Measurements from ENCODE around the gene ST3GAL2. TPM values are rescaled to one million over a fixed set of nuclear protein-coding genes. Genes with fewer than 3 reads are reported as not detected.

ST3GAL2 gene
- total RNA-seq, 1 donor from 2014 or later, result 67.6 TPM

- Mint-ChIP-seq H3K4me3 (ENCODE audit: unreplicated experiment) (no peak overlapping the region), H3K27ac (ENCODE audit: unreplicated experiment) (no peak overlapping the region), H3K36me3 (ENCODE audit: unreplicated experiment) (no peaks in the 10 kb centered on the region), H3K4me1 (ENCODE audit: unreplicated experiment) (peaks cover 21% of the 10 kb centered on the region), H3K27me3 (ENCODE audit: unreplicated experiment) (no peaks in the 10 kb centered on the region), H3K9me3 (ENCODE audit: unreplicated experiment) (no peaks in the 10 kb centered on the region)
- no peak for DNase-seq (ENCODE audit: extremely low spot score, unreplicated experiment)
- no peak for TF ChIP-seq CTCF (IDR thresholded peaks at IDR 0.05)
These were observed 34.0 kb upstream of the ST3GAL2 start for GRCh38 chr16:70472786-70473433.

DNA sequence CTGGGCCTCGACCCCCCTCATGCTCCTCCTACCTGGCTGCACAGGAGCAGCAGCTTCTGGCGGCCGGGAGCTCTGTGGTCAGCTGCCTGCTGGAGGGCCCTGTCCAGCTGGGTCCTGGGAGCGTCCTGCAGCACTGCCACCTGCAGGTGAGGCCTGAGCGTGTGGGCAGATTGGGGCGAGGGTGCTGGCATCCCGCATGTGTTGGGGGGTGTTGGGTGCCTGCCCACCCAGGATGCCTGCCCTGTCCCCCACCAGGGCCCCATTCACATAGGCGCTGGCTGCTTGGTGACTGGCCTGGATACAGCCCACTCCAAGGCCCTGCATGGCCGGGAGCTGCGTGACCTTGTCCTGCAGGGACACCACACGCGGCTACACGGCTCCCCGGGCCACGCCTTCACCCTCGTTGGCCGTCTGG, 32.0 kb upstream of the ST3GAL2 start:
- Mint-ChIP-seq H3K27ac (ENCODE audit: unreplicated experiment) (no peak overlapping the region), H3K27me3 (ENCODE audit: unreplicated experiment) (no peaks in the 10 kb centered on the region), H3K4me3 (ENCODE audit: unreplicated experiment) (no peak overlapping the region), H3K9me3 (ENCODE audit: unreplicated experiment) (no peaks in the 10 kb centered on the region), H3K4me1 (ENCODE audit: unreplicated experiment) (peaks cover 3% of the 10 kb centered on the region), H3K36me3 (ENCODE audit: unreplicated experiment) (no peaks in the 10 kb centered on the region)
- no peak for DNase-seq (ENCODE audit: extremely low spot score, unreplicated experiment)
- peak; percentile 45 for TF ChIP-seq CTCF (IDR thresholded peaks at IDR 0.05)

GRCh38 chr16:70470141-70470926, 31.4 kb upstream of the ST3GAL2 start:
- Mint-ChIP-seq H3K4me3 (ENCODE audit: unreplicated experiment) (no peak overlapping the region), H3K27me3 (ENCODE audit: unreplicated experiment) (no peaks in the 10 kb centered on the region), H3K27ac (ENCODE audit: unreplicated experiment) (no peak overlapping the region), H3K4me1 (ENCODE audit: unreplicated experiment) (no peaks in the 10 kb centered on the region), H3K36me3 (ENCODE audit: unreplicated experiment) (no peaks in the 10 kb centered on the region), H3K9me3 (ENCODE audit: unreplicated experiment) (no peaks in the 10 kb centered on the region)
- TF ChIP-seq CTCF (IDR thresholded peaks at IDR 0.05), result no peak
- DNase-seq (ENCODE audit: extremely low spot score, unreplicated experiment), result no peak

GRCh38 chr16:70468776-70469525, 30.1 kb upstream of the ST3GAL2 start:
- no peaks in the 10 kb centered on the region for H3K27me3 Mint-ChIP-seq (ENCODE audit: unreplicated experiment)

More at GRCh38 chr16:70468776-70469525, 30.1 kb upstream of the ST3GAL2 start:
- Mint-ChIP-seq H3K4me3 (ENCODE audit: unreplicated experiment) (no peak overlapping the region), H3K9me3 (ENCODE audit: unreplicated experiment) (no peaks in the 10 kb centered on the region), H3K4me1 (ENCODE audit: unreplicated experiment) (no peaks in the 10 kb centered on the region), H3K27ac (ENCODE audit: unreplicated experiment) (no peak overlapping the region), H3K36me3 (ENCODE audit: unreplicated experiment) (peaks cover 2% of the 10 kb centered on the region)
- DNase-seq (ENCODE audit: extremely low spot score, unreplicated experiment), result no peak
- no peak for TF ChIP-seq CTCF (IDR thresholded peaks at IDR 0.05)
